ENCODE measurements around the gene SEMA3F.

GRCh38 chr3:50155491-50155878 lies 361 bp downstream of the SEMA3F start:
- TF ChIP-seq RAD21 (IDR thresholded peaks at IDR 0.05), result no peak
- TF ChIP-seq CTCF (IDR thresholded peaks at IDR 0.05; ENCODE audit: low read depth, low read length, missing input control), result no peak
- TF ChIP-seq MAX (IDR thresholded peaks at IDR 0.05), result no peak
- TF ChIP-seq REST (IDR thresholded peaks at IDR 0.05), result no peak
- TF ChIP-seq HNF4A (conservative IDR thresholded peaks at IDR 0.05), result no peak
- no peak for TF ChIP-seq NR2F2 (IDR thresholded peaks at IDR 0.05)

All from liver (tissue), 3 donors.